ENCODE measurements around the gene OPCML. TPM values are rescaled to one million over a fixed set of nuclear protein-coding genes. Genes with fewer than 3 reads are reported as not detected.

OPCML gene
- total and polyA plus RNA-seq, 2 of the 13 experiments (the other 11 are each of a cell fraction or from before 2014, with no cell fraction given): not detected

DNA sequence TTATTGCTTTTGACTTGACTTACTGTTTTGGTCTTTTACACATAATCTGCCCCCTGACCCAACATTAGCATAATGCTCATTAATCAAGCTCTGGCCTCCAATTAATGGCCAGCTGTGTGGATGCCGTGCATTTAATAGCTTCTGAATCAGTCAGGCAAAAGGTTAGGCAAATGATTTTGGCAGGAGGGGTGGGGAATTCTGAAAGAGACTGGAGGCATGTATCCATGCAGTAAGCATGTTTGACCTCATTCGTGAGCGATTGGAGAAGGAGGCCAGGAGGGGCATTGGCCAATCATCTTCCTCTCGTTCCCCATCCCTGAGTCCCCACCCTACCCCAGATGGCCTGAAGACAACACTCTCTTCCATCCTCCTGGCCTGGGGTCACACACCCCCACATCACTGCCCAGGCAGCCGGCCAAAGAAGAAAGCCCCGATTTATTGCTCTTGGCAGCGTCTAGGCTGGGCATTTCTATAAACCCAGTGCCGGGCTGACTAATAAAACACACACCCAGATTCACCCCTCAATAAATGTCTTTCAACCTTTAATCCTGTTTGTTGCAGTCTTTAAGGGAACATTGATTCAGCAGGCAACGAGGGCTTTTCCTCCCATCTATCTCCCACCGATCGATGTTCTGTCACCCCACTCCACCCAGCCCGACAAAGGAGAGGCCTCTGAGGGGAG is 150.0 kb downstream of the OPCML start:
- Histone ChIP-seq H3K9ac (ENCODE audit: insufficient read depth, low read depth, low read length) (no peak overlapping the region), H4K20me1 (ENCODE audit: insufficient read depth, low read length) (no peaks in the 10 kb centered on the region), H3K4me1 (ENCODE audit: insufficient read depth, low read length) (no peaks in the 10 kb centered on the region), H3K9me3 (ENCODE audit: low read length) (no peaks in the 10 kb centered on the region), H3K4me3 (replicated peaks in 1 of 3; ENCODE audit: insufficient read depth in 1 of 3, low read depth in 2 of 3, low read length in 3 of 3) (no peak overlapping the region), H3K27me3 (ENCODE audit: control insufficient read depth in 1 of 2, insufficient read depth in 2 of 2, low read length in 2 of 2) (peaks cover 1 to 25% of the 10 kb centered on the region in 2 experiments; a peak in 2 of 5 replicates), H3K4me2 (ENCODE audit: low read depth, low read length) (no peak overlapping the region), H3K79me2 (ENCODE audit: insufficient read depth, low read length) (no peaks in the 10 kb centered on the region), H3K36me3 (replicated peaks in 1 of 2; ENCODE audit: control insufficient read depth in 1 of 2, insufficient read depth in 2 of 2, low read length in 2 of 2) (no peaks in the 10 kb centered on the region), H2AFZ (ENCODE audit: low read length) (no peak overlapping the region), H3K27ac (ENCODE audit: extremely low read length, insufficient read depth, low read length) (no peak overlapping the region)
- DNase-seq (ENCODE audit: low spot score) (no peak), FAIRE-seq (no peak), ATAC-seq (no peak)
- ChIA-PET POLR2A (no interaction called here), CTCF (ENCODE audit: low intra/inter-chr PET ratio, low total read pairs) (no interaction called here)
- 24% methylated on average over 11 of the region's 12 CpGs for WGBS (ENCODE audit: low lambda C conversion rate)
- in situ Hi-C loops (cut with HindIII; ENCODE audit: extremely low pct_ligation_motif_present, low pct_unique_long_range_greater_than_20kb): no loop called here
- TF ChIP-seq SCMH1 (CRISPR knock-in tag; IDR thresholded peaks at IDR 0.05; ENCODE audit: borderline replicate concordance) (no peak), PTBP1 (IDR thresholded peaks at IDR 0.05; ENCODE audit: low read depth, low read length, poor library complexity, severe bottlenecking) (no peak), ETV6 (CRISPR knock-in tag; conservative IDR thresholded peaks at IDR 0.05) (no peak), AHR (CRISPR knock-in tag; IDR thresholded peaks at IDR 0.05) (no peak), YEATS2 (CRISPR knock-in tag; IDR thresholded peaks at IDR 0.05; ENCODE audit: borderline replicate concordance) (no peak), KMT2B (CRISPR knock-in tag; IDR thresholded peaks at IDR 0.05) (no peak), ZBTB49 (CRISPR knock-in tag; IDR thresholded peaks at IDR 0.05; ENCODE audit: borderline replicate concordance) (no peak), FOXM1 (CRISPR knock-in tag; IDR thresholded peaks at IDR 0.05) (no peak), ZMAT5 (CRISPR knock-in tag; IDR thresholded peaks at IDR 0.05; ENCODE audit: borderline replicate concordance, low read depth) (no peak), EZH2 (conservative IDR thresholded peaks at IDR 0.05; ENCODE audit: low read depth, low read length) (no peak), ARNT2 (CRISPR knock-in tag; IDR thresholded peaks at IDR 0.05; ENCODE audit: low read depth) (no peak), ZNF747 (CRISPR knock-in tag; IDR thresholded peaks at IDR 0.05; ENCODE audit: borderline replicate concordance) (no peak)
- TF ChIP-seq, protein P1, sequence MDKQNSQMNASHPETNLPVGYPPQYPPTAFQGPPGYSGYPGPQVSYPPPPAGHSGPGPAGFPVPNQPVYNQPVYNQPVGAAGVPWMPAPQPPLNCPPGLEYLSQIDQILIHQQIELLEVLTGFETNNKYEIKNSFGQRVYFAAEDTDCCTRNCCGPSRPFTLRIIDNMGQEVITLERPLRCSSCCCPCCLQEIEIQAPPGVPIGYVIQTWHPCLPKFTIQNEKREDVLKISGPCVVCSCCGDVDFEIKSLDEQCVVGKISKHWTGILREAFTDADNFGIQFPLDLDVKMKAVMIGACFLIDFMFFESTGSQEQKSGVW (CRISPR knock-in tag; IDR thresholded peaks at IDR 0.05; ENCODE audit: borderline replicate concordance): no peak
- no TSS peak for BruUV-seq (replicated peaks)
- intact Hi-C loops (cut with micrococcal nuclease; ENCODE audit: unreplicated experiment): no loop called here

Measured in HepG2 (cell line).